Epithelial cell of esophagus (primary cell): Measurements from ENCODE around the gene RAET1L.
"Not testable (repeated sequence)": the region's sequence is repeated elsewhere in the genome, so short reads cannot be mapped to it uniquely, and the experiment has no call there.

ENCODE experiments used
- DNase-seq: peaks from one replicate; pipeline ENCODE4 v3.0.0; 2010; ENCODE audit warnings: low read depth
- H3K4me3 ChIP-seq: 2 replicates; pipeline ENCODE4 v1.5.1; 2011; ENCODE audit warnings: mild to moderate bottlenecking, low read length, control low read depth
- CTCF ChIP-seq: IDR thresholded peaks from 2 replicates; pipeline ENCODE4 v1.5.1; 2011; ENCODE audit warnings: low read depth, mild to moderate bottlenecking, low read length, control low read depth, inconsistent platforms; ENCODE audit not compliant: insufficient read depth; ENCODE audit errors: missing control alignments

The RAET1L gene

GRCh38 chr6:150068720-150069648 is 43.7 kb upstream of the RAET1L start, which contains the start of gene ULBP3:
Gene ULBP3 (minus strand): TSS chr6:150069121. CDS start chr6:150069066, 55 bp downstream.
- peak; percentile 28 for TF ChIP-seq CTCF
- peak; percentile 98 for DNase-seq
- peak within 1 kb of the TSS; percentile 68 for H3K4me3 ChIP-seq

- DNase-seq = no peak
- no peak for TF ChIP-seq CTCF
- H3K4me3 ChIP-seq = peak overlapping the region; percentile 68
Observed at GRCh38 chr6:150068151-150068550, 42.8 kb upstream of the RAET1L start.

GRCh38 chr6:150065083-150065482 is 39.8 kb upstream of the RAET1L start:
- no peak for TF ChIP-seq CTCF
- DNase-seq = no peak

GRCh38 chr6:150063640-150064039 is 38.3 kb upstream of the RAET1L start:
- H3K4me3 ChIP-seq = no peak overlapping the region
- no peak for DNase-seq
- TF ChIP-seq CTCF = no peak

More at GRCh38 chr6:150065083-150065482, 39.8 kb upstream of the RAET1L start:
- no peak overlapping the region for H3K4me3 ChIP-seq

- not testable (repeated sequence) for H3K4me3 ChIP-seq, DNase-seq
Observed at GRCh38 chr6:150059973-150060372, 34.6 kb upstream of the RAET1L start.

- H3K4me3 ChIP-seq = no peak overlapping the region
- DNase-seq = no peak
- TF ChIP-seq CTCF = no peak
Observed at GRCh38 chr6:150058986-150059385, 33.7 kb upstream of the RAET1L start.

GRCh38 chr6:150058231-150058792 is 33.0 kb upstream of the RAET1L start:
- no peak for TF ChIP-seq CTCF
- H3K4me3 ChIP-seq = no peak overlapping the region
- DNase-seq = no peak
